Activated CD8-positive, alpha-beta T cell treated with anti-CD3 and anti-CD28 coated beads for 36 hours (primary cell): ENCODE results near the gene CASP7. TPM values are rescaled to one million over a fixed set of nuclear protein-coding genes. Genes with fewer than 3 reads are reported as not detected.
A peak's percentile ranks its signal among the peaks of the same experiment; 100 is the strongest.

Source experiments
- ATAC-seq: fragments of 200-7000 bp; cut with Tn5 transposase; one replicate; pipeline ENCODE4 v1.10.0; 2021; ENCODE audit warnings: mild to moderate bottlenecking, moderate library complexity
- CTCF ChIA-PET: fragments of 350-600 bp; sonication (Branson Sonifier 250); formaldehyde crosslinking; loops from one replicate; lab custom pipeline; 2021; ENCODE audit warnings: antibody characterized with exemption; lab: Charles Lee
- POLR2A ChIA-PET: fragments of 350-600 bp; sonication (Branson Sonifier 250); formaldehyde crosslinking; loops from one replicate; lab custom pipeline; 2021; ENCODE audit warnings: antibody characterized with exemption; lab: Charles Lee
- DNase-seq: peaks from one replicate; pipeline ENCODE4 v3.0.0-alpha.2; 2020
- H3K27ac Mint-ChIP-seq: one replicate; pipeline ENCODE4 v1.8.0; 2021; ENCODE audit warnings: mild to moderate bottlenecking, mixed read lengths
- H3K27me3 Mint-ChIP-seq: one replicate; pipeline ENCODE4 v1.8.0; 2021; ENCODE audit warnings: mixed read lengths
- H3K36me3 Mint-ChIP-seq: one replicate; pipeline ENCODE4 v1.8.0; 2021; ENCODE audit warnings: low read depth, mixed read lengths
- H3K4me1 Mint-ChIP-seq: one replicate; pipeline ENCODE4 v1.8.0; 2021; ENCODE audit warnings: low read depth, mixed read lengths
- H3K4me3 Mint-ChIP-seq: one replicate; pipeline ENCODE4 v1.8.0; 2021; ENCODE audit warnings: mild to moderate bottlenecking, moderate library complexity, mixed read lengths
- H3K9me3 Mint-ChIP-seq: one replicate; pipeline ENCODE4 v1.8.0; 2021; ENCODE audit warnings: mixed read lengths
- intact Hi-C: fragments of 100-400 bp; cut with micrococcal nuclease; formaldehyde crosslinking; loops from one replicate; pipeline ENCODE4 v1.10.0; 2022
- total RNA-seq, 2 experiments: library from RNA; stranded (reverse); gene quantifications; one replicate each; pipeline ENCODE4 v1.2.3, GENCODE V29; 2021
- TF ChIP-seq, protein P1 (sequence below): fragments of 200-600 bp; IDR thresholded peaks from one replicate; pipeline ENCODE4 v1.8.0; 2022; ENCODE audit warnings: antibody characterized with exemption, mild to moderate bottlenecking

CASP7 gene
- total RNA-seq, 2 experiments from 2014 or later: 23.7 to 24.2 TPM

DNA sequence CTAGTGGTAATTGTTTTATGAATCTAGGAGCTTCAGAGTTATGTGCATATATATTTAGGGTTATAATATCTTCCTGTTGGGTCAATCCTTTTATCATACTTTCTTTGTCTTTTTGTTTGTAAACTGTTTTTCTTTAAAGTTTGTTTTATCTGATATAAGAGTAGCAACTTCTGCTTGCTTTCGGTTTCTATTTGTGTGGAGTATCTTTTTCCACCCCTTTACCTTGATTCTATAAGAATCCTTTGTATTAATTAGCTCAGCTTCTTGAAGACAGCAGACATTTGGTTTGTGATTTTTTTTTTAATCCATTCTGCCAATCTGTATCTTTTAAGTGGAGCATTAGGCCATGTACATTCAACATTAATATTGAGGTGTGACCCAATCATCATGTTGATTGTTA is 9.3 kb downstream of the CASP7 start:
- CTCF ChIA-PET: interaction anchor here (1.7 kb wide), 1 partner anchor 10 kb away, joined by 6 read pairs; the partner anchor contains the start of gene CASP7
- POLR2A ChIA-PET: no interaction called here
- Mint-ChIP-seq H3K36me3 (peaks cover 83% of the 10 kb centered on the region), H3K27ac (peak overlapping the region; percentile 80), H3K4me1 (peaks cover 40% of the 10 kb centered on the region), H3K9me3 (peaks cover 58% of the 10 kb centered on the region), H3K4me3 (peak overlapping the region; percentile 14), H3K27me3 (no peaks in the 10 kb centered on the region)
- DNase-seq: no peak
- intact Hi-C loops: loop anchor here (10.0 kb wide), 1 partner anchor 166 kb away; the partner anchor contains the start of genes DCLRE1A and NHLRC2
- TF ChIP-seq, protein P1, sequence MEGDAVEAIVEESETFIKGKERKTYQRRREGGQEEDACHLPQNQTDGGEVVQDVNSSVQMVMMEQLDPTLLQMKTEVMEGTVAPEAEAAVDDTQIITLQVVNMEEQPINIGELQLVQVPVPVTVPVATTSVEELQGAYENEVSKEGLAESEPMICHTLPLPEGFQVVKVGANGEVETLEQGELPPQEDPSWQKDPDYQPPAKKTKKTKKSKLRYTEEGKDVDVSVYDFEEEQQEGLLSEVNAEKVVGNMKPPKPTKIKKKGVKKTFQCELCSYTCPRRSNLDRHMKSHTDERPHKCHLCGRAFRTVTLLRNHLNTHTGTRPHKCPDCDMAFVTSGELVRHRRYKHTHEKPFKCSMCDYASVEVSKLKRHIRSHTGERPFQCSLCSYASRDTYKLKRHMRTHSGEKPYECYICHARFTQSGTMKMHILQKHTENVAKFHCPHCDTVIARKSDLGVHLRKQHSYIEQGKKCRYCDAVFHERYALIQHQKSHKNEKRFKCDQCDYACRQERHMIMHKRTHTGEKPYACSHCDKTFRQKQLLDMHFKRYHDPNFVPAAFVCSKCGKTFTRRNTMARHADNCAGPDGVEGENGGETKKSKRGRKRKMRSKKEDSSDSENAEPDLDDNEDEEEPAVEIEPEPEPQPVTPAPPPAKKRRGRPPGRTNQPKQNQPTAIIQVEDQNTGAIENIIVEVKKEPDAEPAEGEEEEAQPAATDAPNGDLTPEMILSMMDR: no peak
- no peak for ATAC-seq

DNA sequence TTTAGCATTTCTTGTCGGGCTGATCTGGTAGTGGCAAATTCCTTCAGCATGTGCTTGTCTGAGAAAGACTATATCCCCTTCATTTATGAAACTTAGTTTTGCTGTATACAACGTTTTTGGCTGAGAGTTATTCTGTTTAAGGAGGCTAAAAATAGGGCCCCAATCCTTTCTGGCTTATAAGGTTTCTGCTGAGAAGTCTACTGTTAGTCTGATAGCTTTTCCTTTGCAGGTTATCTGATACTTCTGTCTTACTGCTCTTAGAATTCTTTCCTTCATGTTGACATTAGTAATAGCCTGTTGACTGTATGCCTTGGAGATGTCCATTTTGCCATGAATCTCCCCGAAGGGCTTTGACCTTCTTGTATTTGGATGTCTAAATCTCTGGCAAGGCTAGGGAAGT is 9.9 kb downstream of the CASP7 start:
- ChIA-PET CTCF (interaction anchor here (1.7 kb wide), 1 partner anchor 10 kb away, joined by 6 read pairs; the partner anchor contains the start of gene CASP7), POLR2A (no interaction called here)
- H3K4me3 Mint-ChIP-seq: no peak overlapping the region
- ATAC-seq: no peak
- no peaks in the 10 kb centered on the region for H3K27me3 Mint-ChIP-seq
- H3K27ac Mint-ChIP-seq: no peak overlapping the region
- H3K4me1 Mint-ChIP-seq: peaks cover 36% of the 10 kb centered on the region
- peaks cover 58% of the 10 kb centered on the region for H3K9me3 Mint-ChIP-seq
- DNase-seq: no peak
- peaks cover 83% of the 10 kb centered on the region for H3K36me3 Mint-ChIP-seq
- intact Hi-C loops: loop anchor here (10.0 kb wide), 1 partner anchor 165 kb away; the partner anchor contains the start of genes DCLRE1A and NHLRC2
- TF ChIP-seq, protein P1: no peak

DNA sequence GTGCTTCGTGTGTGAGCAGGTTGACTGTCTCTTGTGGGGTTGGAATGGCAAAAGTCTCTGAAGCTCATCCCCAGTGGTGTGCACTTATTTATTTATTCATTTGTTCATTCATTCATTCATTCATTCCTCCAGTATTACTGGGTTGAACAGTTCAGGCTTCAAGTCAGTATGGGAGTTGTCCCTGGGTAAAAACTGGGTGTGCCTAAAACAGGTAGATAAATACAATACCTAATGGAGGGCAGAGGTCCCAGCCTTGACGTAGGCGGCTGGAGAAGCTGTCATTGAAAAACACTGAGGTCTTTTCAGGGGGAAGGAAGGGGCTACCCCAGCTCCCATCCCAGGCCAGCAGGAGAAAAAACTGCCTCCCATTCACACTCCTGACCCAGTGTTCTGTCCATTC is 11.0 kb downstream of the CASP7 start:
- DNase-seq (no peak), ATAC-seq (no peak)
- ChIA-PET POLR2A (interaction anchor here (2.0 kb wide), 1 partner anchor 9 kb away, joined by 6 read pairs; no protein-coding TSS in a partner anchor), CTCF (interaction anchor here (0.7 to 1.1 kb wide), 2 partner anchors 10 to 22 kb away, joined by 3 read pairs; no protein-coding TSS in a partner anchor)
- intact Hi-C loops: no loop called here
- H3K4me1 Mint-ChIP-seq: peaks cover 37% of the 10 kb centered on the region
- no peak overlapping the region for H3K4me3 Mint-ChIP-seq
- TF ChIP-seq, protein P1: no peak
- H3K27me3 Mint-ChIP-seq: no peaks in the 10 kb centered on the region
- no peak overlapping the region for H3K27ac Mint-ChIP-seq
- peaks cover 84% of the 10 kb centered on the region for H3K36me3 Mint-ChIP-seq
- H3K9me3 Mint-ChIP-seq: peaks cover 51% of the 10 kb centered on the region

DNA sequence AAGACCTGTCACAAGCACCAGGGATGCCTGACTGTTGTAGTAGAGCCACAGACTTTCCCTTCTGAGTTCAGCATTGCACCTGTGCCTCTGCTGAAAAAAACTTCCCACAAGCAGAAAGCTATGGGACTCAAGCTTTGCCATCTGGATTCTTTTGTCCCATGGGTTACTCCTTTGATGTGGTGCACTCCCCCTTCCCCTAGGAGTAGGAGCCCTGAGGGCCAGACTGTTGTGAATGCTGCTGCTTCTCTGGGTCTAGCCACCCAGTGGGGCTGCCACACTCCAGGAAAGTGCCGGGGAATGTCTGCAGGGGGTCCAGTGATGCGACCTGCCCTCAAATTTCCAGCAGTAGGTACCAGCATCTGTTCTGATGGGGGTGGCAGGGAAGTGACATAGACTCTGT is 11.7 kb downstream of the CASP7 start:
- Mint-ChIP-seq H3K4me3 (no peak overlapping the region), H3K36me3 (peaks cover 79% of the 10 kb centered on the region), H3K27me3 (no peaks in the 10 kb centered on the region), H3K4me1 (peaks cover 37% of the 10 kb centered on the region), H3K27ac (no peak overlapping the region), H3K9me3 (peaks cover 45% of the 10 kb centered on the region)
- DNase-seq: no peak
- TF ChIP-seq, protein P1: no peak
- ChIA-PET CTCF (interaction anchor here (0.7 to 1.1 kb wide), 2 partner anchors 11 to 21 kb away, joined by 3 read pairs; no protein-coding TSS in a partner anchor), POLR2A (interaction anchor here (2.0 kb wide), 1 partner anchor 10 kb away, joined by 6 read pairs; no protein-coding TSS in a partner anchor)
- no peak for ATAC-seq
- intact Hi-C loops: no loop called here

DNA sequence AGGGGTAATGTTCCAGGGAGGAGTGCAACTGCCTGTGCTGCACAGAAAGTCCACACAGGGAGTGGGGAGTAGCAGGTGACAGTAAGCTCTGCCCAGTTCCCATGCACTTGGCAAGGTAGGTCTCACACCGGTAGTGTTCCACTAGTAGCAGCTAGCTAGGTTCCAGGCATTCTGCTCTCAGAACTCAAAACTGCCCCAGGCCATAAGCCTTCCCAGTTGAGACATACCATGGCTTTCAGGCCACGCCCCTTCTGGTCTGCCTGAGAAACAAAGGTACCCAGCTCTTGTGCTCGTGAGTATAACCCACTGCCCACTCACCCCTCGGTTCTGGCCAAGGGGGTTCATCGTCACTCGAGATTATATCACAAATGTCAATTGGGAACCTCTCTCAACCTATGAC is 12.6 kb downstream of the CASP7 start:
- ChIA-PET CTCF (no interaction called here), POLR2A (interaction anchor here (2.0 kb wide), 1 partner anchor 11 kb away, joined by 6 read pairs; no protein-coding TSS in a partner anchor)
- intact Hi-C loops: no loop called here
- no peak for ATAC-seq
- H3K27me3 Mint-ChIP-seq: no peaks in the 10 kb centered on the region
- H3K4me1 Mint-ChIP-seq: peaks cover 32% of the 10 kb centered on the region
- H3K9me3 Mint-ChIP-seq: peaks cover 39% of the 10 kb centered on the region
- no peak for DNase-seq
- TF ChIP-seq, protein P1: no peak
- peaks cover 78% of the 10 kb centered on the region for H3K36me3 Mint-ChIP-seq
- H3K27ac Mint-ChIP-seq: no peak overlapping the region
- no peak overlapping the region for H3K4me3 Mint-ChIP-seq
